ENCODE measurements around the gene USH1C. TPM values are rescaled to one million over a fixed set of nuclear protein-coding genes. Genes with fewer than 3 reads are reported as not detected.

Gene USH1C
- total RNA-seq, 1 donor from 2014 or later: 0.72 TPM

- peaks cover 1% of the 10 kb centered on the region for H3K36me3 Mint-ChIP-seq (ENCODE audit: low read depth)
- H3K4me3 Mint-ChIP-seq (ENCODE audit: unreplicated experiment): no peak overlapping the region
- no peaks in the 10 kb centered on the region for H3K4me1 Mint-ChIP-seq (ENCODE audit: low read depth)
- no peak for TF ChIP-seq CTCF (IDR thresholded peaks at IDR 0.05)
- peaks cover 6% of the 10 kb centered on the region for H3K9me3 Mint-ChIP-seq (ENCODE audit: low read depth)
- H3K27me3 Mint-ChIP-seq (ENCODE audit: low read depth): peaks cover 38% of the 10 kb centered on the region
- no peak for DNase-seq (ENCODE audit: low spot score)
- H3K27ac Mint-ChIP-seq (ENCODE audit: unreplicated experiment): no peak overlapping the region
These were observed 35.2 kb upstream of the USH1C start for GRCh38 chr11:17579451-17579850.

GRCh38 chr11:17578958-17579357 is 34.7 kb upstream of the USH1C start:
- no peak for TF ChIP-seq CTCF (IDR thresholded peaks at IDR 0.05)
- peaks cover 6% of the 10 kb centered on the region for H3K9me3 Mint-ChIP-seq (ENCODE audit: low read depth)
- H3K4me1 Mint-ChIP-seq (ENCODE audit: low read depth): no peaks in the 10 kb centered on the region
- H3K27ac Mint-ChIP-seq (ENCODE audit: unreplicated experiment): no peak overlapping the region
- peaks cover 1% of the 10 kb centered on the region for H3K36me3 Mint-ChIP-seq (ENCODE audit: low read depth)
- no peak overlapping the region for H3K4me3 Mint-ChIP-seq (ENCODE audit: unreplicated experiment)
- H3K27me3 Mint-ChIP-seq (ENCODE audit: low read depth): peaks cover 35% of the 10 kb centered on the region
- no peak for DNase-seq (ENCODE audit: low spot score)

- Mint-ChIP-seq H3K27me3 (ENCODE audit: low read depth) (peaks cover 34% of the 10 kb centered on the region), H3K4me1 (ENCODE audit: low read depth) (no peaks in the 10 kb centered on the region), H3K9me3 (ENCODE audit: low read depth) (peaks cover 6% of the 10 kb centered on the region), H3K36me3 (ENCODE audit: low read depth) (peaks cover 1% of the 10 kb centered on the region), H3K27ac (ENCODE audit: unreplicated experiment) (no peak overlapping the region), H3K4me3 (ENCODE audit: unreplicated experiment) (no peak overlapping the region)
- TF ChIP-seq CTCF (IDR thresholded peaks at IDR 0.05): no peak
- DNase-seq (ENCODE audit: low spot score): no peak
These were observed 34.1 kb upstream of the USH1C start for GRCh38 chr11:17578296-17578695.

GRCh38 chr11:17575431-17576425 is 31.5 kb upstream of the USH1C start:
- H3K27me3 Mint-ChIP-seq (ENCODE audit: low read depth): peaks cover 37% of the 10 kb centered on the region

More at GRCh38 chr11:17575431-17576425, 31.5 kb upstream of the USH1C start:
- no peaks in the 10 kb centered on the region for H3K9me3 Mint-ChIP-seq (ENCODE audit: low read depth)
- no peak overlapping the region for H3K27ac Mint-ChIP-seq (ENCODE audit: unreplicated experiment)
- no peaks in the 10 kb centered on the region for H3K36me3 Mint-ChIP-seq (ENCODE audit: low read depth)
- no peak for DNase-seq (ENCODE audit: low spot score)
- H3K4me1 Mint-ChIP-seq (ENCODE audit: low read depth): no peaks in the 10 kb centered on the region
- no peak for TF ChIP-seq CTCF (IDR thresholded peaks at IDR 0.05)
- H3K4me3 Mint-ChIP-seq (ENCODE audit: unreplicated experiment): no peak overlapping the region
